Keratinocyte (primary cell): ENCODE measurements around the gene SCAMP4. TPM values are rescaled to one million over a fixed set of nuclear protein-coding genes. Genes with fewer than 3 reads are reported as not detected.

Experiments
- DNase-seq: peaks from one replicate; pipeline ENCODE4 v3.0.0-alpha.2; 2011; ENCODE audit warnings: low read depth, missing footprints, low spot score
- FAIRE-seq: peaks from 2 replicates; lab custom pipeline; 2011; peaks lifted over from hg19 to GRCh38; lab: Jason Lieb, UNC
- H2AFZ ChIP-seq: 2 replicates; pipeline ENCODE4 v1.6.0; 2012; ENCODE audit warnings: low read length, control low read depth, inconsistent platforms; ENCODE audit not compliant: control insufficient read depth
- H3K27ac ChIP-seq: 2 replicates; pipeline ENCODE4 v1.5.1; 2011; ENCODE audit warnings: low read length; ENCODE audit not compliant: control insufficient read depth, insufficient read depth
- H3K27me3 ChIP-seq: 3 replicates; pipeline ENCODE4 v1.6.0; 2011; ENCODE audit warnings: low read length; ENCODE audit not compliant: control insufficient read depth, insufficient read depth; ENCODE audit errors: extremely low read depth
- H3K36me3 ChIP-seq, 2 experiments: 2 replicates in 1 of 2; 3 replicates in 1 of 2; pipeline ENCODE4 v1.5.1; 2011; ENCODE audit warnings: low read length in 2 of 2, mild to moderate bottlenecking in 1 of 2; ENCODE audit not compliant: control insufficient read depth in 2 of 2, insufficient read depth in 2 of 2; ENCODE audit errors: extremely low read depth in 1 of 2
- H3K4me1 ChIP-seq: 3 replicates; pipeline ENCODE4 v1.5.1; 2011; ENCODE audit warnings: low read length; ENCODE audit not compliant: control insufficient read depth, insufficient read depth; ENCODE audit errors: extremely low read depth
- H3K4me2 ChIP-seq: 3 replicates; pipeline ENCODE4 v1.6.0; 2011; ENCODE audit warnings: low read depth, low read length; ENCODE audit not compliant: control insufficient read depth, insufficient read depth; ENCODE audit errors: extremely low read depth
- H3K4me3 ChIP-seq, 3 experiments: fragments of 200-600 bp in 1 of 3; sonication (generic) in 1 of 3; 2 replicates in 2 of 3; 3 replicates in 1 of 3; pipeline ENCODE4 v1.5.1; 2011 to 2016; ENCODE audit warnings: low read length in 3 of 3, mild to moderate bottlenecking in 3 of 3, control low read depth in 2 of 3, inconsistent platforms in 1 of 3, low read depth in 1 of 3, mixed read lengths in 1 of 3, mixed run types in 1 of 3, moderate library complexity in 1 of 3; ENCODE audit not compliant: control insufficient read depth in 2 of 3, insufficient read depth in 2 of 3; ENCODE audit errors: extremely low read depth in 1 of 3
- H3K79me2 ChIP-seq: 2 replicates; pipeline ENCODE4 v1.6.0; 2012; ENCODE audit warnings: low read length; ENCODE audit not compliant: control insufficient read depth, insufficient read depth
- H3K9ac ChIP-seq: 3 replicates; pipeline ENCODE4 v1.6.0; 2011; ENCODE audit warnings: low read length; ENCODE audit not compliant: control insufficient read depth, insufficient read depth; ENCODE audit errors: extremely low read depth
- H3K9me1 ChIP-seq: 3 replicates; pipeline ENCODE4 v1.6.0; 2011; ENCODE audit warnings: low read length; ENCODE audit not compliant: control insufficient read depth, insufficient read depth; ENCODE audit errors: extremely low read depth
- H3K9me3 ChIP-seq: 2 replicates; pipeline ENCODE4 v1.5.1; 2012; ENCODE audit warnings: low read depth, low read length; ENCODE audit not compliant: control insufficient read depth
- H4K20me1 ChIP-seq: 3 replicates; pipeline ENCODE4 v1.6.0; 2011; ENCODE audit warnings: low read length; ENCODE audit not compliant: control insufficient read depth, insufficient read depth; ENCODE audit errors: extremely low read depth
- CTCF ChIP-seq, 3 experiments: IDR thresholded peaks in 1 of 3; conservative IDR thresholded peaks in 1 of 3; optimal IDR thresholded peaks in 1 of 3; 2 replicates in 2 of 3; 3 replicates in 1 of 3; pipeline versions ENCODE3 to v1.5.1; 2011; ENCODE audit warnings: low read length in 3 of 3, mild to moderate bottlenecking in 3 of 3, moderate library complexity in 2 of 3, control low read depth in 1 of 3, inconsistent platforms in 1 of 3; ENCODE audit not compliant: insufficient read depth in 2 of 3; ENCODE audit errors: extremely low read depth in 1 of 3
- EZH2 ChIP-seq: IDR thresholded peaks from one replicate; pipeline ENCODE4 v1.6.1; 2012; ENCODE audit warnings: inconsistent platforms, mild to moderate bottlenecking, low read length, moderate library complexity
- dilution Hi-C: fragments of 300-500 bp; cut with MboI; formaldehyde crosslinking; loops from one replicate; pipeline ENCODE4 v1.7.0; 2020; ENCODE audit warnings: low sequenced_read_pairs; ENCODE audit not compliant: extremely low pct_ligation_motif_present
- polyA plus RNA-seq, 5 experiments: library from polyadenylated mRNA; depleted of rRNA in 3 of 5; stranded (reverse) in 3 of 5; stranded (forward) in 1 of 5; unstranded in 1 of 5; fragments of >200 nt; gene quantifications; 1 replicate in 1 of 5; 2 replicates in 3 of 5; 3 replicates in 1 of 5; pipeline versions ENCODE4 v1.2.1 to v1.2.3, GENCODE V29; 2011 to 2012; ENCODE audit warnings: missing spikeins in 2 of 5, low read depth in 1 of 5, low replicate concordance in 1 of 5

Gene SCAMP4
- polyA plus RNA-seq, 1 donor (not counting 4 experiments of a cell fraction or from before 2014, with no cell fraction given), result 4.8 TPM

GRCh38 chr19:1950640-1951039 is 45.4 kb downstream of the SCAMP4 start:
- Histone ChIP-seq H3K4me3 (no peak overlapping the region), H3K79me2 (peaks cover 87% of the 10 kb centered on the region), H3K9ac (no peak overlapping the region), H3K36me3 (peaks cover 13 to 18% of the 10 kb centered on the region in 2 experiments), H2AFZ (no peak overlapping the region), H3K9me3 (no peaks in the 10 kb centered on the region), H3K9me1 (peaks cover 3% of the 10 kb centered on the region), H4K20me1 (peaks cover 42% of the 10 kb centered on the region), H3K27me3 (no peaks in the 10 kb centered on the region), H3K4me2 (no peak overlapping the region), H3K4me1 (peaks cover 3% of the 10 kb centered on the region), H3K27ac (no peak overlapping the region)
- no peak for DNase-seq
- dilution Hi-C loops, result no loop called here
- no peak for FAIRE-seq
- TF ChIP-seq EZH2 (no peak), CTCF (optimal IDR thresholded peaks at IDR 0.05 in 1 of 3, IDR thresholded peaks at IDR 0.05 in 1 of 3, conservative IDR thresholded peaks at IDR 0.05 in 1 of 3; ENCODE audit: extremely low read depth in 1 of 3, insufficient read depth in 2 of 3, low read length in 3 of 3) (no peak)

GRCh38 chr19:1952635-1953034 is 47.4 kb downstream of the SCAMP4 start:
- Histone ChIP-seq H3K27ac (no peak overlapping the region), H4K20me1 (peaks cover 45% of the 10 kb centered on the region), H3K79me2 (peaks cover 93% of the 10 kb centered on the region), H3K4me2 (no peak overlapping the region), H3K9me1 (peaks cover 3% of the 10 kb centered on the region), H3K4me1 (peaks cover 2% of the 10 kb centered on the region), H3K9ac (no peak overlapping the region), H2AFZ (no peak overlapping the region), H3K36me3 (peaks cover 18 to 19% of the 10 kb centered on the region in 2 experiments), H3K9me3 (no peaks in the 10 kb centered on the region), H3K27me3 (no peaks in the 10 kb centered on the region), H3K4me3 (no peak overlapping the region)
- TF ChIP-seq CTCF (optimal IDR thresholded peaks at IDR 0.05 in 1 of 3, IDR thresholded peaks at IDR 0.05 in 1 of 3, conservative IDR thresholded peaks at IDR 0.05 in 1 of 3; ENCODE audit: extremely low read depth in 1 of 3, insufficient read depth in 2 of 3, low read length in 3 of 3), result no peak
- TF ChIP-seq EZH2, result no peak
- no peak for FAIRE-seq
- dilution Hi-C loops, result no loop called here
- DNase-seq, result no peak
